IPS-11a (cell line): Measurements from ENCODE around the gene ZNF770.
"Not testable (repeated sequence)": the region's sequence is repeated elsewhere in the genome, so short reads cannot be mapped to it uniquely, and the experiment has no call there.

Experiments used
- H3K4me3 ChIP-seq: one replicate; pipeline ENCODE4 v1.5.1; 2013; ENCODE audit warnings: low read depth, low read length, control low read depth

ZNF770 gene

DNA sequence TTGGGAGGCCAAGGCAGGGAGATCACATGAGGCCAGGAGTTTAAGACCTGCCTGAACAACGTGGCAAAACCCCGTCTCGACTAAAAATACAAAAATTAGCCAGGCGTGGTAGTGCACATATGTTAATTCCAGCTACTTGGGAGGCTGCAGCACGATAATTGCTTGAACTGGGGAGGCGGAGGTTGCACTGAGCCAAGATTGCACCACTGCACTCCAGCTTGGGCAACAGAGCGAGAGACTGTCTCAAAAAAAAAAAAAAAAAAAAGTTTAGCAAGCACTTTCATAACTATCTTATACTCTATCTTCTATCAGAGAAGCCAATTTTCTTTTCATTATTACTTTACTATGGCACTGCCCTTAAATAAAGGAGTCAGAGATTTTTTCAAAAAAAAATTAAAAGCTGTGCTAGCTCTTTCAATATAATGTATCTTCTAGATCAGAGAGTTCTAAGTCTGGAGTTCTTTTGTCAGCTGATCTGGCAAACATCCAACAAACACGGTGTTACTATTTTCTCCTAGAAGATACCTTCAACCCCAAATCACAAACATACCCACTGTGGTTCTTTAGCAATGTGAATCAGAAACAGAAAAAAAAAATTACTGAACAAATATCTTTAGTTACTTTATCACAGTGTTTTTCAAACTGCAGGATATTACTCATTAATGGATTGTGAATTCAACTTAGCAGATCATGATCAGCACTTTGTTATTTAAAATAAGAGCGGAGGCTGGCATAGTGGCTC, 3.0 kb downstream of the ZNF770 start:
- H3K4me3 ChIP-seq, result no peak overlapping the region

DNA sequence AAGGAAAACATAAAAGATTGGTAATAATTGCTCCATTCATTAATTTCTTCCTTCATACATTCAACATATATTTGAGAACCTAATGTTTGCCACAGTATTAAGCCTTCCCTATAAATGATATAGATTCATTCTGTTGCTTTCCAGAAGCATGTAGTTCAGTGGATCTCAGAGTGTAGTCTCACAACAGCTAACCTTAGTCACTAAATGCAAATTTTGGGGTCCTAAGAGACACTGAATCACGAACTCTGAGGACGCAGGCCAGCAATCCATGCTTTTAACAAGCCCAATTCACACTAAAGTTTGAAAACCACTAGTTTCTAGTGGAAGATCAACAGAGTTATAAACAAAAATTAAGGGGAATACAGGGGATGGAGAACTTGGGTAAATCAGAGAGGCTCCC, 11.3 kb downstream of the ZNF770 start:
- no peak overlapping the region for H3K4me3 ChIP-seq

DNA sequence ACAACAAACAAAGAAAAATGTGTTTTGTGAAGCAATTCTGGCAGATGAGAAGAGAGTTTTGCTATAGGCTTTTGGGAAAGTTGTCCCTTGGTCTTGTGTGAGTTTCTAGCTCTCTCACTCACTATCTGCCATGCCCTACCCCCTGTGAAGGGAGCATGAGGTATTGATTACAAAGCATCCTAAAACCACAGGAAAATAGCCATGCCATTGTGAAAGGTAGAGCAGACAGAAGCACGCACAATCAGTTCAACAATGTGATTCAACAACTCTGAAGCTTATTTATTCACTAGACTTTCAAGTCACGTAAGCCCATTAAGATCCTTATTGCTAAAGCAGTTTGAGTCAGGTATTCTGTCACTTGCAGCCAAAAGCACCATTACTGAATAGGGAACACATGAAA, 12.0 kb downstream of the ZNF770 start:
- no peak overlapping the region for H3K4me3 ChIP-seq

DNA sequence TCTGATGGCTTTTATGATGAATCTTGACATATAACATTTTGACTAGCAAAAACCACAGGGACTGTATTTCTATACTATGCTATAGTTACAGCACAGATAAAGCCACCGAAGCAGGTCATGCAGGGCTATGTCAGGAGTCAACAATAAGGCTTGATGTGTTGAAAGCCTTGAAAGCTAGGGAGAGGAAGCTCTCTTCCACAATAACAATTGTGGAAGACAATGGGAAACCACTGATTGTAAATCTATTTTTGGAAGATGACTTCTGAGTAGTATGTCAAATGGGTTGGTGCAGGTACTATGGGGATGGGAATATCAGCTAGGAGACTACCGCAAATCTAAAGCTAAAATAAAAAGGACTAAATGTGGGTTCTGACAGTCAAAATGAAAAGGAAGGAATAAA, 14.6 kb downstream of the ZNF770 start:
- no peak overlapping the region for H3K4me3 ChIP-seq

DNA sequence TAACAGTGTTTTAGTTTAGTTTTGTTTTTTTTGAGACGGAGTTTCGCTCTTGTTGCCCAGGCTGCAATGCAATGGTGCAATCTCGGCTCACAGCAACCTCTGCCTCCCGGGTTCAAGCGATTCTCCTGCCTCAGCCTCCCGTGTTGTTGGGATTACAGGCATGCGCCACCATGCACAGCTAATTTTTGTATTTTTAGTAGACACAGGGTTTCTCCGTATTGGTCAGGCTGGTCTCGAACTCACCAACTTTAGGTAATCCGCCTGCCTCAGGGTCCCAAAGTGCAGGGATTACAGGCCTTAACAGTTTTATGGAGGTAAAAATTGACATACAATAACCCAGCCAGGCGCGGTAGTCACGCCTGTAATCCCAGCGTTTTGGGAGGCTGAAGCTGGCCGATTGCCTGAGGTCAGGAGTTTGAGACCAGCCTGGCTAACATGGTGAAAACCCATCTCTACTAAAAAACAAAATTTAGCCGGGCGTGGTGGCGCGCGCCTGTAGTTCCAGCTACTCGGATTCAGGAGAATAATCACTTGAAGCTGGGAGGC, 17.9 kb downstream of the ZNF770 start:
- peak overlapping the region; percentile 83 for H3K4me3 ChIP-seq

DNA sequence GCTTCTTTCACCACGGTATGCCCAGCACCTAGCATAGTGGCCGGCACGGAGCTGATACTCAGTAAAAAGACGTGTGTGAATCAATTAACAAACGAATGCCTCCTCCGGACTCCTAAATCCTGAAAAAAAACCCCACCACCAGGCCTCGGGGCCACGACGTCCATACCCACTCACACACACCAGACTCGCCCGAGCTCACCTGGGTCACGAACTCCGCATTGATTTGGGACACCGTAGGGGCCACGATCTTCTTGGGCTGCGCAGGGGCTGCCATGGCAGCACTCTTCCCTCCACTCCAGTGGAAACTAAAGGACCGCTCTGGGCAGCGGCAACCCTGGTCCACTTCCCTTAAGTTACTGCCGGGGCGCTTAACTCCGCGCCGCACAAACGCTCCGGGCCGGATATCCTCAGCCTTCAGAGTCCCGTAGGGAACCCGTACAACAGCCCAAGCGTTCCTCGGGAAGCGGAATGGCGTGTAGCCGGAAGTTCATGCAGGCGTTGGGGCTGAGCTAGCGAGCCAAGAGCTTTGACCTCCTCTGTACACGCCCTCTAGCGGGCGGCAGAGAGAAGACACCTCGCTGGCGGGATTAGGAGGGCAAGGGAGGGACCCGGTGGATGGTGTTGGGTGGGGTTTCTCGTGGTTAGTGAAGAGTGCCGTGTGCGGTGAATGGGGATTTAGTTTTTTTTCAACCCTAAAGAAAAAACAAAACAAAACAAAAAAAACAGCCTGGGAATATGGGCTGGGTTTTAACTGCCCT, 18.6 kb downstream of the ZNF770 start, which contains the start of gene AQR:
Gene AQR (minus strand): TSS at position 403 of the 758 bp plus-strand sequence. CDS start 129 bp downstream, at position 274.
- H3K4me3 ChIP-seq, result peak within 1 kb of the TSS; percentile 83

DNA sequence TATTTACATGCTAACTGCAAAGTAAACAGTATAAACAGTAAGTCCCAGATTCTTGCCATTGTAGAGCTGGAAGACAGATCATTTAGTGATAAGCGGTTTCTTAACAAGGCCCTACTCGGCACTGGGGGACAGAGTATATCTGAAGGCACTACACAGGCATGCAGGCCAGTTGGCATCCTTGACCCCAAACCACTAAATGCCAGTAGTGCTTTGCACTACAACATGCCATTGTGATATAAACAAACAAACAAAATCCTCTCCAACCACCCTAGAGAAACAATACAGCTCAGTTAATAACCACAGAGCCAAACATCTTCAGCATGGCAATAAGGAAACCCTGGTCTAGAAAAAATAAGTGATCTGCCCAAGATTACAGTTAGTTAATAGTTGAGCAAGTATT, 23.8 kb downstream of the ZNF770 start:
- H3K4me3 ChIP-seq, result no peak overlapping the region

DNA sequence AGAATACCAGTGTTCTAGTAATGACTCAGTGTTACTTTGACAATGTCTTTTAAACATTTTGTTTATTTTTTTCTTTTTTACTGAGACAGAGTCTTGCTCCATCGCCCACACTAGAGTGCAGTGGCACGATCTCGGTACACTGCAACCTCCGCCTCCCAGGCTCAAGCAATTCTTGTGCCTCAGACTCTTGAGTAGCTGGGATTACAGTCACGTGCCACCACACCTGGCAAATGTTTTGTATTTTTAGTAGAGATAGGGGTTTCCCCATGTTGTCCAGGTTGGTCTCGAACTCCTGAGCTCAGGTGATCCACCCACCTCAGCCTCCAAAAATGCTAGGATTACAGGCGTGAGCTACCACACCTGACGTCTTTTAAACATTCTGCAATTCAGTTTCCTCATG, 34.2 kb downstream of the ZNF770 start:
- no peak overlapping the region for H3K4me3 ChIP-seq

DNA sequence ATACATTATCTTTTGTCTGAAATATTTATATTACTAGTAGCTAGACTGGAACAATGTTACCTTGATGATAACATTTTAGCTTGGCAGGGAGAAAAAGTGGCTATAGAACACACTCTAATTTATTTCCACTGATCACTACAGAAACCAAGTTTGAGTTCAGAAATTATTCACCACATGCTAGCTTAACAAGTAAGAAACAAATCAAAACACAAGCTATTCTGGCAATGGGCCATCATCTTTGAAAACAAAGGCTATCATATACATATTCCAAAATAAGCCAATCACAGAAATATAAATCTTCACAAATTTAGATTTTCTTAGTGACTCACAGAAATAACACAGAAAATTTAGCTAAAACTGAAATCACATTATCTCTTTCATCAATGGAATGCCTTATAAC, 35.6 kb downstream of the ZNF770 start:
- no peak overlapping the region for H3K4me3 ChIP-seq

DNA sequence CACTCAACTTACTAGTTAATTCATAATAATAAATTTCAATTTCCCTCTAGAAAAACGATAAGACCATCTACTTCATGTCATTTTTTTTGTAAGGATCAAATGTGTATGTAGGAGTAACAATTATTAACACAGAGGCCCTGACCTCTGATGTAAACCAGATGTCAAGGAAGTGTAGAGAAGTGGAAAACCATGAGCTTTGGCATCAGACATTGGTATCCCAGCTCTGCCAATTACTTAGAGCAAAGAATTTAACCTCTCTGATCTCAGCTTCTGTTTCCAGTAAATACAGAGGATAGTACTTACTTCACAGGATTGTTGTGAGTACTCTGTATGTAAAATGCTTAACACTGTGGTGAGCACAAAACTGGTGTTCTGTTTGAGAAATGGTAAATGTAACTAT, 36.1 kb downstream of the ZNF770 start:
- H3K4me3 ChIP-seq, result no peak overlapping the region

DNA sequence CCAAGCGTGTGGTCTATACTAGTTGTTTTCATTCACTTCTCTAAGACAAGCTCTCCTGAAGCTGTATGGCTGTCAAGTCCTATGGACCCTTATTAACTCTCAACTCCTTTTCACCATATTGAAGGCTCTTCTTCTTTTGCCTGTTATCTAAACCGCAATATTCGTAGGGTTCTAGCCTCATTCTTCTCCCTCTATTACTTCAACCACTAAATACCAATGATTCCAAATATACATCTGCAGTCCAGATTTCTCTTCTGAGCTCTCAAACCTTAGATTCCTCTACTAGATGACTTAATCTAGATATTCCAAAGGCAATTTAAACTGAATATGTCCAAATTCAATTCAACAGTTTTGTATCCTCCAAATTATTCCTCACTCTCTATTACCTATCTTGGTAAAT, 43.2 kb downstream of the ZNF770 start:
- no peak overlapping the region for H3K4me3 ChIP-seq

DNA sequence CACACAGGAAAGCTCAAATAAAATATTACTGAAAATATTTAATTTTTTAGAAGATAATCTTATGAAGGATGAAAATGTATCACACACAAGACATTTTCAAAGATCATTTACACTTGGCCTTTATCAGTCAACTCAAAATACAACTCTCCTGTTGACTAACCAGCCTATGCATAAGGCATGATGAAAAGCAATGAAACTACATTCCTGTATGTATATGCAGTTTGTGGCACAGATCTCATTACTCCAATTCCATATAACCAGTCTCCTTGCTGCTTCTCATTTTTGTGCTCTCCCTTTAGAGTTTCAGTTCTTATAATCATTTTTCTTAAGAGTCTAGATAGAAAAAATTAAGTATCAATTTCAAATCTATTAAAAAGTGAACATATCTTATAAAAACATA, 44.4 kb downstream of the ZNF770 start:
- no peak overlapping the region for H3K4me3 ChIP-seq

DNA sequence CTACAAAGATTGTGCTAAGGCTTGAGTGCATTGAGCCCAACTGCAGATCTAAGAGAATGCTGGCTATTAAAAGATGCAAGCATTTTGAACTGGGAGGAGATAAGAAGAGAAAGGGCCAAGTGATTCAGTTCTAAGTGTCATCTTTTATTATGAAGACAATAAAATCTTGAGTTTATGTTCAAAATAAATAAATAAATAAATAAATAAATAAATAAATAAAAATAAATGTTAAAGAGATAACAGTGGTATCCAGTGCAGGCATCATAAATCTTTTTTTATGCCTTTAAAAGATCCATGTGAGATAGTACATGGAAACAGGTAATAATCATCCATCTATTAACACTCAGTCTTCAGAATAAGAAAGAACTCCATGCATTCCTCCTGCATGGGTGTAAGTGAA, 44.8 kb downstream of the ZNF770 start:
- H3K4me3 ChIP-seq, result not testable (repeated sequence)

DNA sequence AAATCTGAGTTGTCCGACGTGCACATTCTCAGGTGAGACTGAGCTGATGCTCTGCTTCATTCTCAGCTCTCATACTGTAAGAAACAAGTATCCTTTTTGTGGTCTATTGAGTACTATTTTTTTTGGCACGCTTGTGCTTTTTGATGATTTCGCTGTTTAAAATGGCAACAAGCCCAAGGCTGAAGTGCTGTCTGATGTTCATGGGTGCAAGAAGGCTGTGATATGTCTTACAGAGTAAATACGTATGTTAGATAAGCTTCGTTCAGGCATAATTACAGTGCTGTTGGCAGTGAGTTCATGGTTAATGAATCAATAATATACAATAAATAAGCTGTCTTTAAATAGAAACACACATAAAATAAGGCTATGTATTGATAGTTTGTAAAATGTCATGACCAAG, 45.7 kb downstream of the ZNF770 start:
- H3K4me3 ChIP-seq, result no peak overlapping the region

DNA sequence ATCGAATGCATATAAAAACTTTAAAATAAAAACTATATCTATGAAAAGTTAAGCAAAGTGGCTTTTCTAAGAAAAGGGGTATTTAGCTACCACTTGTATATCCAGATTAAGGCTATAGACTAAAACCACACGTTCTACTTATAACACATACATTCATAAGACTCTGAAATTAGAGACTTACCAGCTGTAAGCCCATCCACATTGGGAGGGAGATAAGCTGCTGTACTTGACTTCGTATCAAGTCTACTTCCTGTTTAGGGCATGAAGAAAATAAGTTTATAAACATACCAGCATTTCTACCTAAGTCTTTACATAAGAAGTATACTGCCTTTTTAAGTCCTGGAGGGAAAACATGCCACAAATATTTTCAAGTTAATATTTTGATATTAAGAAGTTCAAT, 46.3 kb downstream of the ZNF770 start:
- no peak overlapping the region for H3K4me3 ChIP-seq

DNA sequence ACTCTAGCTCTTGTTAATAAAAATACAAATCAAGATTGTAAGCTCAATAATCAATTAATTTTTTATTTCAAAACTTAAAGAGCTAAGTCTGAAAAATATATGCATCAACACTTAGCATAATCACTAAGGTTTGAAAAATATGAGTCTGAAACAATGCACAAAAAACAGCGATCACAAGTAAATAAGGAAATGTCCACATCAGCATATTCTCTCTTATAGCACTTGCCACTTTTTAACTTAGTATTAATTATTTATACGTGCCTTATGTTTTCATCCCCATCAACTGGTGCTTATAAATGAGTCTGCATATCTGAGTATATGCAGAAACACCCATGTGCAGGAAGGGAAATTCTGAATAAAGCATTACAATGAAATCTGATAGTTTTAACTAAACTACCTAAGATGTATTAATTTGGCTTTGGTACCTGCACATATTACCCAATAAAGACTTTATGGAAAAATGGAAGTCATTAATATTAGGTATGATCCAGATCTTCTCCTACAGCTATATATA, 46.8 kb downstream of the ZNF770 start:
- no peak overlapping the region for H3K4me3 ChIP-seq

DNA sequence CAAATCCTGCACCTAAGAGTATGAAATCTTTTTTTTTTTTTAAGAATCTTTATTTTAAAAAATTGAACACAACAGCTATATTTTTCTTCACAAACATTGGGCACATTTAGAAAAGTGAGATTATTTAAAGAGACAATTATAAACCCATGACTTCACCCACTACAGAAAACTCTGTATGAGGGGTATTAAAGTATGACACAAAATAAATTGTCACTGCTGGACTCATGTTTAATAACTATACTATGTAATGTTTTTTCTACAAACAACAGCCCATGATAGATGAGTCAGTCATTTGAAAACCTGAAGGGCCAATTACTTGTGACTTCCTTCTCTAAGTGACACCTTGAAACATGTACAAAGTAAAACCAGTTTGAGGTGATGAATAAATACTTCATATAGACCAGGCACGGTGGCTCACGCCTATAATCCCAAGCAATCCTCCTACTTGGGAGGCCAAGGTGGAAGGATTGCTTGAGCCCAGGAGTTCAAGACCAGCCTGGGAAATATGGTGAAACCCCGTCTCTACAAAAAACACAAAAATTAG, 54.6 kb downstream of the ZNF770 start:
- no peak overlapping the region for H3K4me3 ChIP-seq

DNA sequence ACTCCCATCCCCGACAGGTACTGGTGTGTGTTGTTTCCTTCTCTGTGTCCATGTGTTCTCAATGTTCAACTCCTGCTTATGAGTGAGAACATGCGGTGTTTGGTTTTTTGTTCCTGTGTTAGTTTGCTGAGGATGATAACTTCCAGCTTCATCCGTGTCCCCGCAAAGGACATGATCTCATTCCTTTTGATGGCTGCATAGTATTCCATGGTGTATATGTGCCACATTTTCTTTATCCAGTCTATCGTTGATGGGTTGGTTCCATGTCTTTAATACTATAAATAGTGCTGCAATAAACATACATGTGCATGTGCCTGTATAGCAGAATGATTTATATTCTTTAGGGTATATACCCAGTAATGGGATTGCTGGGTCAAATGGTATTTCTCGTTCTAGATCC, 59.7 kb downstream of the ZNF770 start:
- not testable (repeated sequence) for H3K4me3 ChIP-seq
